Activated CD4-positive, alpha-beta memory T cell treated with anti-CD3 and anti-CD28 coated beads for 36 hours (primary cell): ENCODE data around the gene GPS1. TPM values are rescaled to one million over a fixed set of nuclear protein-coding genes. Genes with fewer than 3 reads are reported as not detected.
A peak's percentile ranks its signal among the peaks of the same experiment; 100 is the strongest.

ENCODE experiments used
- CTCF ChIA-PET: fragments of 350-600 bp; sonication (Branson Sonifier 250); formaldehyde crosslinking; loops from one replicate; lab custom pipeline; 2021; ENCODE audit warnings: antibody characterized with exemption, inconsistent platforms; lab: Charles Lee
- POLR2A ChIA-PET: fragments of 350-600 bp; sonication (Branson Sonifier 250); formaldehyde crosslinking; loops from one replicate; lab custom pipeline; 2021; ENCODE audit warnings: antibody characterized with exemption; lab: Charles Lee
- DNase-seq: peaks from one replicate; pipeline ENCODE4 v3.0.0-alpha.2; 2020
- H3K27ac Mint-ChIP-seq: one replicate; pipeline ENCODE4 v1.8.0; 2021; ENCODE audit warnings: mixed read lengths
- H3K27me3 Mint-ChIP-seq: one replicate; pipeline ENCODE4 v1.8.0; 2021; ENCODE audit warnings: mixed read lengths
- H3K36me3 Mint-ChIP-seq: one replicate; pipeline ENCODE4 v1.8.0; 2021; ENCODE audit warnings: mixed read lengths
- H3K4me1 Mint-ChIP-seq: one replicate; pipeline ENCODE4 v1.8.0; 2021; ENCODE audit warnings: low read depth, mixed read lengths
- H3K4me3 Mint-ChIP-seq: one replicate; pipeline ENCODE4 v1.8.0; 2021; ENCODE audit warnings: mild to moderate bottlenecking, mixed read lengths
- H3K9me3 Mint-ChIP-seq: one replicate; pipeline ENCODE4 v1.8.0; 2021; ENCODE audit warnings: mixed read lengths
- intact Hi-C: fragments of 100-400 bp; cut with micrococcal nuclease; formaldehyde crosslinking; loops from one replicate; pipeline ENCODE4 v1.15.1; 2023
- total RNA-seq, 2 experiments: library from RNA; stranded (reverse); gene quantifications; one replicate each; pipeline ENCODE4 v1.2.3, GENCODE V29; 2021

GPS1 gene
- total RNA-seq, 2 experiments from 2014 or later: 86.8 to 89.1 TPM

GRCh38 chr17:82098939-82099763 lies 47.5 kb downstream of the GPS1 start:
- H3K27ac Mint-ChIP-seq: peak overlapping the region; percentile 89
- peaks cover 2% of the 10 kb centered on the region for H3K36me3 Mint-ChIP-seq
- ChIA-PET POLR2A (interaction anchor here (0.7 to 1.8 kb wide), 8 partner anchors 7 to 396 kb away, joined by 3 to 8 read pairs (median 5); partner anchors contain the start of genes CENPX, DUS1L, LRRC45 and MRPL12), CTCF (interaction anchor here (0.8 to 1.8 kb wide), 6 partner anchors 68 to 421 kb away, joined by 3 to 7 read pairs (median 4); partner anchors contain the start of genes CENPX and LRRC45)
- DNase-seq: peak; percentile 27
- H3K4me3 Mint-ChIP-seq: peak overlapping the region; percentile 80
- no peaks in the 10 kb centered on the region for H3K27me3 Mint-ChIP-seq
- H3K9me3 Mint-ChIP-seq: no peaks in the 10 kb centered on the region
- intact Hi-C loops: loop anchor here (1.0 to 10.0 kb wide), 10 partner anchors 7 to 656 kb away; partner anchors contain the start of genes ARHGDIA, ASPSCR1, CYBC1 and LRRC45
- peaks cover 12% of the 10 kb centered on the region for H3K4me1 Mint-ChIP-seq

DNA sequence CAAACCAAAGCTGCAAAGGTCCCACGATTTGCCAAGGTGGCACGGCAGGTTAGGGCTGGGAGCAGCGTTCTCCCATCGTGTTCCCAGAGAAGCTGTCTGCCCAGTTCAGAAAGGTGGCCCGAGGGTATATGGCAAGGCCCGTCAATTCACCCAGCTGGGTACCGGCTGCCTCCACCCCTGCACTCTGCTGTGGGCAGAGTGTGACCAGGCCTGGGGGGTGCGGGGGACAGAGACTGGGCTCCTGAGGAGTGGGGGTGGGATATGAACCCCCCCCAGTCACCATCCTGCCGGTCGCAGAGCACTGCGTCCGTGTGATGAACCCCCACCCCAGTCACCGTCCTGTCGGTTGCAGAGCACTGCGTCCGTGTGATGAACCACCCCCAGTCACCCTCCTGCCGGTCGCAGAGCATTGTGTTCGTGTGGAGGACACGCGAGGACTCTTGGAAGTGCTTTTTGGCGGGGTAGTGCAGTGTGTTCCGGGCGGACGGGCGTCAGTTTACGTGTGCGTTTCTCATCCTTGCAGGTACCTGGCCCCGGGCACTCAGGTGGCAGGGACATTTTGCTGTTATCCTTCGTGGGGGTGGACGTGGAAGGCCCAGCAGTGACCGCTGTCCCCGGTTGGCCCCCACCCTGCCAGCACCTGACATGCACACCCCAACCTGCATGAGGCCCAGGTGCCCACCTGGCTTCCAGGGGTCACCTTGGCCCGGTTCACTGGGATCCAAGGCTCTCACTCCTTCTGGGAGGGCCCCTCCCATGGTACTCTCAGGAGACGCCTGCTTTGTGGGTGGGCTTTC lies 49.0 kb downstream of the GPS1 start:
- CTCF ChIA-PET: interaction anchor here (0.9 kb wide), 1 partner anchor 51 kb away, joined by 3 read pairs; no protein-coding TSS in a partner anchor
- Mint-ChIP-seq H3K36me3 (peaks cover 2% of the 10 kb centered on the region), H3K27ac (peak overlapping the region; percentile 5), H3K27me3 (no peaks in the 10 kb centered on the region), H3K4me3 (no peak overlapping the region), H3K9me3 (no peaks in the 10 kb centered on the region), H3K4me1 (peaks cover 20% of the 10 kb centered on the region)
- no peak for DNase-seq
- POLR2A ChIA-PET: no interaction called here
- intact Hi-C loops: no loop called here

DNA sequence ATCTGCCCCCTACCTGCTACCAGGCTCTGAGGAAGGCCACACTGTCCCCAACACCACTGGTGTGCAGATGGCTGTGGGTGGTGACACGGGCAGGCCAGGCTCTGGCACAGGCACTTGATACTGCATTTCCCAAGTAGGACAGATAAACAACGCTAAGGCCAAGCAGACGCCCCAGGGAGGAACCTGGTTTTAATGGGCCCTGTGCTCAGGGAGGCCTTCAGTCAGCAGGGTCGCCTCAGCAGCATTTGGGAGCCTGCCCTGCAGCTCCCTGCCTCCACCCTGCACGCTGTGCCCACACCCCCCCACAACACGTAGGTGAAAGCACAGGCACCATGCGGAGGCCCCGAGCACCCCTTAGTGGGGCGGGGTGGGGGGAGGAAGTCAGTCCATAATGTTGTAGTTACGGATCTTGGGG lies 49.6 kb downstream of the GPS1 start:
- H3K4me1 Mint-ChIP-seq: peaks cover 16% of the 10 kb centered on the region
- POLR2A ChIA-PET: no interaction called here

GRCh38 chr17:82101767-82102679 lies 50.3 kb downstream of the GPS1 start:
- H3K4me3 Mint-ChIP-seq: no peak overlapping the region

More for the DNA sequence above, 49.6 kb downstream of the GPS1 start:
- Mint-ChIP-seq H3K27ac (peak overlapping the region; percentile 5), H3K4me3 (no peak overlapping the region), H3K27me3 (no peaks in the 10 kb centered on the region), H3K36me3 (peaks cover 1% of the 10 kb centered on the region), H3K9me3 (no peaks in the 10 kb centered on the region)
- intact Hi-C loops: no loop called here
- no peak for DNase-seq
- CTCF ChIA-PET: no interaction called here

DNA sequence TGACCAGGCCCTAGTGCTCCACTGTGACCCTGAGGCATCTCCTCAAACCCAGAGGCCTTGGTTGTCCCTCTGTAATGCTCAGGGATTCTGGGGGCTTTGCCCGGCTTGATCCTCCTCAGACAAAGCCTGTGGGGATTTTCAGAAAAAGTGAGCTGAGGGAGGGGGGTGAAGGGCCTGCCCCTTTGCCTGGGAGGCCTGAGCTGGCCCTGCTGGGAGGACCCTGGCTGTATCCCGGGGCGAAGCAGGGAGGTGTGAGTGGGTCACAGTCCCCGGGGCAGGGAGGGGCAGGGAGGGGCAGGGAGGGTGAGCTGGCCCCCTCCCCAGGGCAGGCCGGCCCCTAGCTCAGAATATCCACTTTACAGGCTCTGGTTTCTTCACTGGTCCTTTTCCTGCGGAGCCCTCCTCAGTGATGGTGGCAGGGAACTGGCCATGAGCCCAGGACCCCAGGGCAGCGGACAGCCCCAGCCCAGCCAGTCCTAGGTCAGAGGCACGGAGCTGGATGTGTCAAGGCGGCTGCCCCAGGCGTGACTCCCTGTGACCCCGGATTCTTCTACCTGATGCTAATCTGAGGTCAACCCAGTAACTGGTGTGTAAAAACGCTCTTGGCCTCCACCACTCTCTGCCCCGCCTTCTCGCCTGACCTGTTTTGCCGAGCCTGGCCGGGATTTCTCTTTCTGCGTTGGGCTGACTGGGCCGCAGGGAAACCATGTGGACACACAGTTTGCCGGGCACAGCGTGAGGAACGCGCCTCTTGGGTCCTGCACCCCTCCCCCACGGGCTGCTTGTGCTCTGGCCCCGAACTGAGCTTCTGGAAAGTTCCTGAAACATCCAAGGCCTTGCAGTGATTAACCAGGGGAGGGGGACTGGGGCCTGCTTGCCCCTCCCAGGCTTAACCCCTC lies 52.1 kb downstream of the GPS1 start:
- intact Hi-C loops: no loop called here
- Mint-ChIP-seq H3K9me3 (no peaks in the 10 kb centered on the region), H3K4me3 (no peak overlapping the region), H3K36me3 (peaks cover 1% of the 10 kb centered on the region), H3K4me1 (peaks cover 25% of the 10 kb centered on the region), H3K27me3 (no peaks in the 10 kb centered on the region), H3K27ac (no peak overlapping the region)
- CTCF ChIA-PET: interaction anchor here (2.6 kb wide), 1 partner anchor 74 kb away, joined by 14 read pairs; no protein-coding TSS in a partner anchor
- DNase-seq: no peak
- POLR2A ChIA-PET: interaction anchor here (1.9 kb wide), 1 partner anchor 8 kb away, joined by 5 read pairs; no protein-coding TSS in a partner anchor

More at GRCh38 chr17:82101767-82102679, 50.3 kb downstream of the GPS1 start:
- POLR2A ChIA-PET: no interaction called here
- Mint-ChIP-seq H3K4me1 (peaks cover 18% of the 10 kb centered on the region), H3K9me3 (no peaks in the 10 kb centered on the region), H3K27ac (peak overlapping the region; percentile 45), H3K27me3 (no peaks in the 10 kb centered on the region), H3K36me3 (peaks cover 1% of the 10 kb centered on the region)
- CTCF ChIA-PET: interaction anchor here (0.6 kb wide), 1 partner anchor 84 kb away, joined by 3 read pairs; no protein-coding TSS in a partner anchor
- intact Hi-C loops: no loop called here
- no peak for DNase-seq

GRCh38 chr17:82104797-82105416 lies 53.2 kb downstream of the GPS1 start:
- peaks cover 1% of the 10 kb centered on the region for H3K36me3 Mint-ChIP-seq
- intact Hi-C loops: no loop called here
- POLR2A ChIA-PET: interaction anchor here (1.9 kb wide), 1 partner anchor 9 kb away, joined by 5 read pairs; no protein-coding TSS in a partner anchor
- H3K9me3 Mint-ChIP-seq: no peaks in the 10 kb centered on the region
- no peak for DNase-seq
- CTCF ChIA-PET: interaction anchor here (1.8 to 2.6 kb wide), 3 partner anchors 17 to 75 kb away, joined by 6 to 14 read pairs (median 7); partner anchors contain the start of gene DCXR
- H3K4me3 Mint-ChIP-seq: peak overlapping the region; percentile 89
- peak overlapping the region; percentile 96 for H3K27ac Mint-ChIP-seq
- H3K27me3 Mint-ChIP-seq: no peaks in the 10 kb centered on the region
- peaks cover 28% of the 10 kb centered on the region for H3K4me1 Mint-ChIP-seq

DNA sequence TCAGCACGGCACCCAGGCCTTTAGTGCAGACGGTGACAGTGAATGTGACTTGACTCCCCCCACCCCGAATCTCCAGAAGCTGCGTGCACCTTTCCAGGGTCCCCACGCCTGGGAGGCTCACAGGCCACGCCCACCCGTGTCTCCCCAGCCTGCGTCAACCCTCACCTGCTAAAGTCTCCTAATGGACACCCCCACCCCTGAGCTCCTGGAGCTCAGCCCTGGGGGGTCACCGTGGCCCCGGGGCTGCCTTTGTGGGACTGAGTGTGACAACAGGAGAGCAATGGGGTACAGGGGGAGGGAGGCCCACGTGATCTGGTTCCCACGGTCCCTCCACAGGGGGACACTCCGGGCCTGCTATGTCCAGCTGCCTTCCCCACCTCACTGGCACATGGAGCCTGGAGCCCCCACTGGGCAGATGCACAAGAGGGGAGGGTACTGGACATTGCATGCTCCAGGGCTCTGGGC lies 53.8 kb downstream of the GPS1 start:
- CTCF ChIA-PET: interaction anchor here (1.0 to 2.6 kb wide), 8 partner anchors 16 to 177 kb away, joined by 3 to 14 read pairs (median 6); partner anchors contain the start of gene DCXR
- intact Hi-C loops: no loop called here
- H3K4me1 Mint-ChIP-seq: peaks cover 29% of the 10 kb centered on the region
- peak overlapping the region; percentile 96 for H3K27ac Mint-ChIP-seq
- peaks cover 1% of the 10 kb centered on the region for H3K36me3 Mint-ChIP-seq
- no peaks in the 10 kb centered on the region for H3K9me3 Mint-ChIP-seq
- H3K4me3 Mint-ChIP-seq: peak overlapping the region; percentile 89
- POLR2A ChIA-PET: interaction anchor here (1.0 to 1.6 kb wide), 4 partner anchors 7 to 100 kb away, joined by 3 to 8 read pairs (median 3); partner anchors contain the start of gene FASN
- no peak for DNase-seq
- no peaks in the 10 kb centered on the region for H3K27me3 Mint-ChIP-seq

- Mint-ChIP-seq H3K9me3 (no peaks in the 10 kb centered on the region), H3K27me3 (no peaks in the 10 kb centered on the region), H3K4me3 (peak overlapping the region; percentile 89), H3K27ac (peak overlapping the region; percentile 96), H3K36me3 (peaks cover 1% of the 10 kb centered on the region), H3K4me1 (peaks cover 29% of the 10 kb centered on the region)
- intact Hi-C loops: loop anchor here (1.0 kb wide), 1 partner anchor 8 kb away; the partner anchor contains the start of gene FASN
- DNase-seq: peak; percentile 78
- POLR2A ChIA-PET: interaction anchor here (1.0 to 1.6 kb wide), 7 partner anchors 8 to 169 kb away, joined by 3 to 8 read pairs (median 3); partner anchors contain the start of genes CENPX, FASN, LRRC45 and PYCR1
- CTCF ChIA-PET: interaction anchor here (0.8 to 2.6 kb wide), 12 partner anchors 8 to 178 kb away, joined by 3 to 14 read pairs (median 5); partner anchors contain the start of genes DCXR and FASN
Measured at GRCh38 chr17:82105882-82106687, 54.4 kb downstream of the GPS1 start.
